Stomach (tissue), 4 donors: Measurements from ENCODE around the gene CCKAR.

Experiments used
- CTCF ChIP-seq, 7 experiments: fragments of 450-650 bp in 4 of 7; fragments of 200-600 bp in 3 of 7; sonication (generic) in 3 of 7; IDR thresholded peaks; one replicate each; pipeline ENCODE4 v1.5.1; 2016 to 2019; ENCODE audit warnings: antibody characterized with exemption in 7 of 7, control low read depth in 2 of 7, mild to moderate bottlenecking in 1 of 7
- POLR2A ChIP-seq, 4 donors: fragments of 450-650 bp; IDR thresholded peaks; one replicate each; pipeline ENCODE4 v1.6.1; 2016; ENCODE audit warnings: antibody characterized with exemption in 4 of 4, control low read depth in 2 of 4, mild to moderate bottlenecking in 1 of 4, moderate library complexity in 1 of 4

GRCh38 chr4:26485684-26486083 lies 4.6 kb downstream of the CCKAR start:
- TF ChIP-seq POLR2A (IDR thresholded peaks at IDR 0.05) = no peak
- TF ChIP-seq CTCF (IDR thresholded peaks at IDR 0.05) = no peak
